Activated CD4-positive, CD25-positive, alpha-beta regulatory T cell treated with anti-CD3 and anti-CD28 coated beads, Interleukin-2, amount 50 U/mL, for 24 hours (primary cell): ENCODE measurements around the gene HSFX3.
"Not testable (repeated sequence)": the region's sequence is repeated elsewhere in the genome, so short reads cannot be mapped to it uniquely, and the experiment has no call there.

Experiments used
- ATAC-seq, 2 donors: fragments of 150-1000 bp; cut with Tn5 transposase; one replicate each; pipeline ENCODE4 v1.10.0; 2021; ENCODE audit warnings: mild to moderate bottlenecking in 1 of 2, moderate library complexity in 1 of 2

Gene HSFX3

DNA sequence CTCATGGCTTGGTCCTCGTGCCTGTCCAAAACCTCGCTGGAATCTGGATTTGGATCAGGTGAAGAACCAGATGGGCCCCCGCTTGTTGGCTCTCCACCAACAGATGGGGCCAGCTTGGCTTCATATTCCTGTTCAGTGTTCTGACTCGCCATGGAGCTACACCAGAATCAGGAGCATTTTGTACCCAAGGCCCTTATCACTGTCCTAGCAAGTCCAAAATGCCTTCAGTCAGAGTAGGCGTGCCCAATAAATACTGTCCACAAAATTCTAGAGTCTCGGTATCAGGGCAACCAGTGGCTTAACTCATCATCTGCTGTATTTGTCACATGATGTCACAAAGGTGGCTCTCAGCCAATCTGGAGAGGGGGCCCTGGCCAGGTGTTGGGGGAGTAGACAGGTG is at the start of gene HSFX3:
Gene HSFX3 (minus strand): TSS at position 224 of the 400 bp plus-strand sequence. CDS start 72 bp downstream, at position 152.
- ATAC-seq = not testable (repeated sequence)

- ATAC-seq = not testable (repeated sequence)
Observed at GRCh38 chrX:149598603-149599002, 48.9 kb upstream of the HSFX3 start.

DNA sequence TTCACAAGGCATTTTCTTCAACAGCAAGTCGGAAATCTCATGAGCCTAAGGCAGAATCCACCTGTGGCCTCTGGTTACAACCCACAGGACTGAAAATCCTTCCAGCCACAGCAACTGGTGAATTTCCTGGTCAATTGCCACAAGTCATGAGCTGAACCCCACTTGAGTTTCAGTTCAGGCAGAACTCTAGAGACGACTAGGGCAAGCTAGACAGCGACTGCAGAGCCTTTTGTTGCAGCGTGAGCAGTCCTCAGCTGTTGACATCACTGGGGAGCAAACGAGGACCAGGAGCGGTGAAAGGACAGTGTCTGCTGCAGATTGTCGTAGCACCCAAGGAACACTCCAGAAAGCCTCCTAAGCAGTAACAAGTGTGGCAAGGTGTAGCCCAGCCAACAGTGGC is 46.2 kb upstream of the HSFX3 start:
- not testable (repeated sequence) for ATAC-seq

DNA sequence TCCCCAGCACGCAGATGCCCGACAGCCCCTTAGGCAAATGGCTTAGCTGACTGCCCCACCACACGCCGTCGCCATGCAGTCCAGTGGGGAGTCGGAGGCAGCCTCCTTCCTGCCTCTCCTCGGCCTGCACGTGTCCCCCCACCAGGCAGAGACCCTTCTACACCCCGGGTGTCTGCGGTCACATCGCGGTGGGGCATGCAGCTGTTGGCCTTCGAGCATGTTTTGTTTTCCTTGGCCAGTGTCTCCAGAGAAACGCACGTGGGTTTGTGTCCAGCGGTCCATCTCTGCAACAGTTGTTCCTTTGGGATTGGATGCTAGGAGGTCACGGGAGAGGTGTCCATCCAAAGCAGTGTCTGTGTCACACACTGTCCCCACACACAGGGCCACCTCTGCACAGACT is 45.5 kb upstream of the HSFX3 start, which contains the start of gene HSFX2:
Gene HSFX2 (minus strand): TSS at position 101 of the 400 bp plus-strand sequence. CDS start 614 bp downstream, outside the sequence.
- not testable (repeated sequence) for ATAC-seq

GRCh38 chrX:149590993-149591392 is 41.3 kb upstream of the HSFX3 start:
- ATAC-seq = not testable (repeated sequence)

GRCh38 chrX:149587359-149587758 is 37.6 kb upstream of the HSFX3 start, which contains the start of gene MAGEA9B:
Gene MAGEA9B (minus strand): TSS chrX:149587459. CDS start chrX:149583179, 4,280 bp downstream.
- ATAC-seq = not testable (repeated sequence)

DNA sequence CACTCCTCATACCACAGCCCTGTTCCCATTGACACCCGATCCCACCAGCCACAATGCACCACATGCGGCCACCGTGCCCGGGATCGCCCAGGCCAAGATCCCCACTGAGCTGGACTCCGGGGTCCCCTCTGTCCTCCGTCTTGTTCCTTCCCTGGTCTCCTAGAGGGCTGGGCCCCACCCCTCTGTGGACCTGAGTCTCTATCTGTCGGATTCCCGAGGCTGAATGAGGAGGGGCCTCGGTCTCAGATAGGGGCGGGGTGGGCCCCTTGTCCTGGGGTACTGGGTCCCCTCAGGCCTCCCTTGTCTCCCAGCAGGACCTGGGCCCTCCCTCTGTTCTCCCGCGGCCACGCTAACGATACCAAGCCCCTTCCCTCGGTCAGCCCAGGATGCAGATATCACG is 35.9 kb upstream of the HSFX3 start:
- not testable (repeated sequence) for ATAC-seq

- ATAC-seq = peak; percentile 94 to 99
Observed at GRCh38 chrX:149573456-149573855, 23.7 kb upstream of the HSFX3 start.

DNA sequence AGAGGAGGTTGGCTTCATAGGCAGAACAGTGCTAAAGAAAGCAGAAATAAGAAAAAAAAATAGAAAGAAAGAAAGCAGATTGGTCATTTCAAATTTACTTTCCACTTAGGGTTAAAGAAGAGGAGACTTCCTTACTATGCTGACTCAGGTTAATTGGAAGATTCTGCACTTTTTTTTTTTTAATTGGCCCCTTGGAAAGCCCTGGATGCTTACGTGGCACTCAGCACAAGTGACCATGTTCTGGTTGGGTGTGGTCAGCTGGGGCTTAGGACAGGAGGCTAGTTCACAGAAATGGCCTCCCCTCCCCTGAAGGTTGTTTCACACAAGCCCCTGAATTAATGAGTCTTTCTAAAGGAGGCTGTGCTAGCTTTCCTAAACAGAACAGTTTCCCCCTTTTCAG is 23.0 kb upstream of the HSFX3 start:
- ATAC-seq = no peak

GRCh38 chrX:149571770-149572169 is 22.0 kb upstream of the HSFX3 start:
- ATAC-seq = no peak

GRCh38 chrX:149570668-149571067 is 20.9 kb upstream of the HSFX3 start:
- no peak for ATAC-seq

- no peak for ATAC-seq
Observed at GRCh38 chrX:149569770-149570169, 20.0 kb upstream of the HSFX3 start.

GRCh38 chrX:149568701-149569296 is 19.1 kb upstream of the HSFX3 start:
- ATAC-seq = no peak

DNA sequence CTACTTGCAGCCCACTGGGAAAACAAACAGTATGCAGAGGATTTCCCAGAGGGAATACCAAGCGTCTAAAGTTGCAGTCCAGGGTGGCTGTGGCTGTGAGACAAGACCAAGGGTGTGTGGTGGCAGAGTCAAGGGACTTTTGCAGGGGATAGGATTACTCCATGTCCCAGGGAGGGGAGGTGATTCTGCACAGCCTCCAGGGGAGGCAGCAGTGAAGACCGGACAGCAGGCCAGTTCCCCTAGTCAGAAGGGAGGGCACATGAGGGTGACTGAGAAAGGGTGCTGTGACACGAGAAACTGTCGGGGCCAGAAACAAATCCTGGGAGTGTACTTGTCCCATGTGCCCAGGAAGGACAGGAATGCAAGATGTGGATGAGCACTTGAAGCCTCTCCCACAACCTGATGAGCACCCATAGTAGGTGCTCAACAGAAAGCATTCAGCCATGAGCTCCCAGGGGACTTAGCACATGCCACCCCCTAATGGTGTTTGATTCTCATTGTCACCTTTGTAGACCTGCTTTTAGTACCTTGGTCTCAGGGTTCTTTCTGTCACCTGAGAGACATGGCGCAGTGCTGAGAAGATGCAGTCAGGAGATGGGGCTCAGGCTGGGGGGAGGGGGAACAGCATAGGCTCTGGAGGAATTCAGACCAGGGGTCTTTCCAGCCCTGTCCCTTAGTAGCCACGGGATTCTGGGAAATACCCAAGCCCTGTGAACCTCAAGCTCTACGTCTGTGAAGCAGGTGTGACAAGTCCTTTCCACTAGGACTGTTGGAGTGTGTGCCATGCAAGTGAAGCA is 18.1 kb upstream of the HSFX3 start:
- ATAC-seq = no peak

GRCh38 chrX:149563359-149563758 is 13.6 kb upstream of the HSFX3 start:
- no peak for ATAC-seq

GRCh38 chrX:149555251-149555650 is 5.5 kb upstream of the HSFX3 start:
- ATAC-seq = not testable (repeated sequence)

DNA sequence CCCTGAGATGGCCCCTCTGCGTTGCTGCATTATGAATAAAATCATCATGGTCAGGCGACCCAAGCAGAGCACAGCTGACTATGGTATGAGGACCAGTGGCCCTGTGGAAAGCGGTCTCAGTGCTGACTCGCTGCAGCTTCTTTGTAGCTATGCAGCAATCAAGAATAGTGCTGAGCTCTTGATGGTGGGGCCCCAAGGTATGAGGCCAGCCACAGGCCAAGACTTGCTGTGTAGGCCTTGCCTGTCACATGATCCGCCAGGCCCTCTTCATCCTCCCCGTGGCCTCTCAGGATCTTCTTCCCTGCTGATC is 2.2 kb upstream of the HSFX3 start:
- peak in 1 of 2 donors; percentile 39 for ATAC-seq

GRCh38 chrX:149551245-149551938 is 1.7 kb upstream of the HSFX3 start:
- ATAC-seq = peak; percentile 55 to 57

DNA sequence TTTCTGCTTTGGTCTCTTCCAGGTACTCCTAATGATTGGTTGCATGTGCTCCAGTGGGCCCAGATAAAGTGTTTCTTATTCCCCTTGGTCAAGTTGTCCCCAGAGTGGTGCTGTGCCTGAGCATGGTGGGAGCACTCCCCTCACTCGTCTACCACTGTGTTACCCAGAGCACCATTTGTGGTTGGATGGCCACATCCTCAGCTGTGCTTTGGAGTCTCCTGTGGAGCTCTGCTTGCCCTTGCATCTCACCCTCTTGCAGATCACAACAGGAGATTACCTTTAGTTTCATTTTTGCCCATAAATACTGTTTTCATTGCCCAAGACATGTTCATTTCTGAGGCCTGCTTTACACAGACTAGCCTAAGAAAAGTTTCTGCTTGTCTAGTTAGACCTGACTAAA is 730 bp upstream of the HSFX3 start:
- peak in 1 of 2 donors; percentile 16 for ATAC-seq

DNA sequence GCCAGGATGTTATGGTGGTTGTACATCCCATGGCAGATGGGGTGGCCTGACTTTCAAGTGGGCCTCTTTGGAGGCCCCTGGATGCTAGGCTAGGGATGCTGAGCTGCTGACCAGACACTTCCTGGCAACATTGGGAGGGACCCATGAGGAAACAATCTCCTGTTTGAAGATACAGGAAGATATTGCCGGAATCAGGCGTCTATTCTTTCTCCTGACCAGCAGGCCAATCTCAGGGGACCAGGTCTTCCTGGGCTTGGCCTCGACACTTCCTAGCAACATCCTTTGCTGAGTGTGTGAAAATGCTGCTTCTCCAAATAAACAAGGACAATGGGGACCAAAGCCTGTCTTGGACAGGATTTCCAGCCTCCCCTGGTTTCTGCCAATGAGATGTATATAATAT is 1.9 kb downstream of the HSFX3 start:
- ATAC-seq = not testable (repeated sequence)

DNA sequence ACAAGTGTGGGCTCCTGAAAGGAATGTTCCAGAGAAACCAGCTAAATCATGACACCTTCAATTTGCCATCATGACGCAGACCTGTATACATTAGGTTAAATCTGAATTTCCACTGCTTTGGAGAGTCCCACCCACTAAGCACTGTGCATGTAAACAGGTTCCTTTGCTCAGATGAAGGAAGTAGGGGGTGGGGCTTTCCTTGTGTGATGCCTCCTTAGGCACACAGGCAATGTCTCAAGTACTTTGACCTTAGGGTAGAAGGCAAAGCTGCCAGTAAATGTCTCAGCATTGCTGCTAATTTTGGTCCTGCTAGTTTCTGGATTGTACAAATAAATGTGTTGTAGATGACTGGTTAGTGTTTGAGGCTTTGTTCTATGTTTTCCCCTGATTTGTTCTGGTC is 2.8 kb downstream of the HSFX3 start:
- not testable (repeated sequence) for ATAC-seq

- ATAC-seq = not testable (repeated sequence)
Observed at GRCh38 chrX:149545545-149546543, 3.9 kb downstream of the HSFX3 start.
